Measurements from ENCODE around the gene MAMLD1. TPM values are rescaled to one million over a fixed set of nuclear protein-coding genes. Genes with fewer than 3 reads are reported as not detected.

MAMLD1 gene
- total and polyA plus RNA-seq, 2 experiments from 2014 or later: 2.1 to 2.4 TPM

GRCh38 chrX:150478496-150479492 lies 115.7 kb downstream of the MAMLD1 start:
- Histone ChIP-seq H2AFZ (no peak overlapping the region), H3K27me3 (no peaks in the 10 kb centered on the region), H3K9me2 (replicated peaks; ENCODE audit: insufficient read depth) (no peaks in the 10 kb centered on the region), H3K9me3 (ENCODE audit: low read depth) (no peaks in the 10 kb centered on the region), H3K4me3 (no peak overlapping the region), H3K27ac (no peak overlapping the region), H3K36me3 (replicated peaks; ENCODE audit: insufficient read depth, low read depth) (no peaks in the 10 kb centered on the region), H3K79me2 (no peaks in the 10 kb centered on the region), H3K4me2 (no peak overlapping the region), H4K20me1 (ENCODE audit: insufficient read depth, poor library complexity, severe bottlenecking) (no peaks in the 10 kb centered on the region), H3K4me1 (ENCODE audit: insufficient read depth) (no peaks in the 10 kb centered on the region)
- DNase-seq (ENCODE audit: low spot score): no peak
- no peak for TF ChIP-seq EZH2 (IDR thresholded peaks at IDR 0.05; ENCODE audit: borderline replicate concordance)
- TF ChIP-seq CTCF (IDR thresholded peaks at IDR 0.05; ENCODE audit: poor library complexity): no peak
- TF ChIP-seq EZH2phosphoT487 (IDR thresholded peaks at IDR 0.05; ENCODE audit: low read depth, severe bottlenecking, unreplicated experiment): no peak
- 76% methylated on average over 13 of the region's 13 CpGs for WGBS (ENCODE audit: low lambda C conversion rate, missing lambda C conversion rate)

GRCh38 chrX:150482537-150483206 lies 119.6 kb downstream of the MAMLD1 start:
- peak; percentile 58 for DNase-seq (ENCODE audit: low spot score)
- Histone ChIP-seq H3K27me3 (no peaks in the 10 kb centered on the region), H3K27ac (no peak overlapping the region), H3K4me2 (no peak overlapping the region), H3K9me3 (ENCODE audit: low read depth) (no peaks in the 10 kb centered on the region), H3K36me3 (replicated peaks; ENCODE audit: insufficient read depth, low read depth) (no peaks in the 10 kb centered on the region), H3K79me2 (no peaks in the 10 kb centered on the region), H3K9me2 (replicated peaks; ENCODE audit: insufficient read depth) (no peaks in the 10 kb centered on the region), H2AFZ (no peak overlapping the region), H3K4me1 (ENCODE audit: insufficient read depth) (no peaks in the 10 kb centered on the region), H4K20me1 (ENCODE audit: insufficient read depth, poor library complexity, severe bottlenecking) (no peaks in the 10 kb centered on the region), H3K4me3 (no peak overlapping the region)
- TF ChIP-seq EZH2phosphoT487 (IDR thresholded peaks at IDR 0.05; ENCODE audit: low read depth, severe bottlenecking, unreplicated experiment) (no peak), CTCF (IDR thresholded peaks at IDR 0.05; ENCODE audit: poor library complexity) (no peak)
- 48% methylated on average over 6 of the region's 6 CpGs for WGBS (ENCODE audit: low lambda C conversion rate, missing lambda C conversion rate)

- no peaks in the 10 kb centered on the region for H3K36me3 ChIP-seq (replicated peaks; ENCODE audit: insufficient read depth, low read depth)
- H3K27ac ChIP-seq: no peak overlapping the region
- H3K4me2 ChIP-seq: no peak overlapping the region
- H3K4me3 ChIP-seq: no peak overlapping the region
- H3K79me2 ChIP-seq: no peaks in the 10 kb centered on the region
- no peak overlapping the region for H2AFZ ChIP-seq
- no peaks in the 10 kb centered on the region for H3K9me2 ChIP-seq (replicated peaks; ENCODE audit: insufficient read depth)
- WGBS (ENCODE audit: low lambda C conversion rate, missing lambda C conversion rate): 68% methylated on average over 8 of the region's 8 CpGs
- H4K20me1 ChIP-seq (ENCODE audit: insufficient read depth, poor library complexity, severe bottlenecking): no peaks in the 10 kb centered on the region
- H3K27me3 ChIP-seq: no peaks in the 10 kb centered on the region
- no peak for TF ChIP-seq EZH2 (IDR thresholded peaks at IDR 0.05; ENCODE audit: borderline replicate concordance)
- DNase-seq (ENCODE audit: low spot score): no peak
- no peaks in the 10 kb centered on the region for H3K9me3 ChIP-seq (ENCODE audit: low read depth)
- H3K4me1 ChIP-seq (ENCODE audit: insufficient read depth): no peaks in the 10 kb centered on the region
Measured at GRCh38 chrX:150483356-150483985, 120.4 kb downstream of the MAMLD1 start.
